ENCODE measurements around the gene COX4I1. TPM values are rescaled to one million over a fixed set of nuclear protein-coding genes. Genes with fewer than 3 reads are reported as not detected.

Gene COX4I1
- total RNA-seq, 1 donor from 2014 or later: 277 TPM

DNA sequence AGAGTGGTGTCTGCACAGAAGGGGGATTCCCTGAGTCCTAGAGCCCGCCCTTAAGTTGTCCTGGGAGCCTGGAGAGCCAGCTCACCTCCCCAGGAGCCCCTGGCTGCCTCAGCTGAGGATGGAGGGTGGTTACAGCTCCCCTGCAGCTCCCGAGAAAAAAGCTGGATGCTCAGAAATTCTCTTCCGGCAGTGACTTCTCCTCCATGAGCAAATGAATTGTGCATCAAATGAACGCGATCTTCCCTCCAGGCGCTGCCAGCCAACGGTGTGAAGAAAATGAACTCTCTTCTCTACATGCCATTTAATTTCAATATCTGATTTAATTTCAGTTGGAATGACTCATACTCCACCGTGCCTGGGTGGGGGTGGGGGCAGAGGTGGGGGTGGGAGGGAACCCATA is 34.3 kb upstream of the COX4I1 start:
- ATAC-seq: no peak
- intact Hi-C loops (cut with DNase I): loop anchor here (5.0 kb wide), 1 partner anchor 1343 kb away; no protein-coding TSS in a partner anchor

DNA sequence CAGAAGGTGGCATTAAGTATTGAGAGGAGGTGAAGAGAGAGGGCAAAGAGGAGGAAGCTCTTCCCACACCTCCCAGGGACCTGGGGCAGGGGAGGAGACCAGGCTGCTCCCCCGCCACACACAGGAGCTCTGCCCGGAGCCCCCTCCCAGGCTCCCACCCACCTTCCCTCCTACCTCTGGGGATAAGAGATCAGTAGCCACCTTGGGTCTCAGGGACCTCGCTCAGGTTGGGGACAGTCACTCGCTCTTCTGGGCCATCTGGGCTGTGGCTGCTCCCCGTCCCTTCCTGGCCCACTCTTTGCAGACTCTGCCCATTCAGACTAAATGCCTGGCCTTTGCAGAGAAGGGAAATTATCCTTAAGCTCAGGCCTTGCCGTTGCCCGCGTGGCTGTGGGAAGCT is 33.7 kb upstream of the COX4I1 start:
- intact Hi-C loops (cut with DNase I): loop anchor here (5.0 kb wide), 1 partner anchor 1343 kb away; no protein-coding TSS in a partner anchor
- ATAC-seq: no peak
- DNase-seq (ENCODE audit: low spot score): no peak

More for the DNA sequence above, 34.3 kb upstream of the COX4I1 start:
- no peak for DNase-seq (ENCODE audit: low spot score)

DNA sequence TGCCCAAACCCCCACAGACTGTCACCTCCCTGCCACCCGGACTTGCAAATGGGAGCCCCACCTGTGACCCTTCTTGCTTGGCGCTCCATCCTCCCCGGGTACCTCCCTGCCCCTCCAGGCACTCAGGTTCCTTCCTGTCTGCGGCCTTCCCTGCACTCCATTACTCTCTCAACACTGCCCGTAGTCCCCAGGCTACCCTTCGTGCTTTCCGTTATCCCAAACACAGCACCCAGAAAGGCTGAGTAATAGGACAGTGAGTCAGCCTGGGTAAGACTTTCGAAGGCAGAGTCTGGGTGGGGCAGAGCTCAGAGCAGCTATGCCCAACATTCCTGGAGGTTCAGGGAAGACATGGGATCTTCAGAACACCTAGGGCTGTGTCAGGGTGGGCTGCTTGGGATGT is 32.0 kb upstream of the COX4I1 start:
- DNase-seq (ENCODE audit: low spot score) (no peak), ATAC-seq (no peak)
- intact Hi-C loops (cut with DNase I): loop anchor here (5.0 kb wide), 1 partner anchor 1345 kb away; no protein-coding TSS in a partner anchor

DNA sequence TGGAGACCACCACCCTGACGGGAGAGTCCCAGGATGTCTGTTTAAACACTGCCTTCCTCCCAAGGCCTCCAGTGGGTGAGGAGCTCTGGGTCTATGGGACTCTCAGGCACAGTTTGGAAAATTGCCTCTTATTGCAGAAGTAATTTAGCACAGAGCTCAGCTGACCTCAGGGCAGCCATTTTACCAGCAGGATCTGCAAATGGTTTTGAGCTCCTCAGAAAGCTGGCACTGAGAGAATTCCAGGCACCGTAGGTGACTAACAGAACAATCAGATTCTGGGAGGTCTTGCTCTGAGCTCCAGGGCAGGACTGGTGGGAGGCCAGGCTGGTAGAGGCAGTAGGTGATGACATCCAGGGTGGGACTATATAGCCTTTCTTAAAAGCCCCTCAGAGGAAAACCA is 31.3 kb upstream of the COX4I1 start:
- no peak for DNase-seq (ENCODE audit: low spot score)
- intact Hi-C loops (cut with DNase I): loop anchor here (5.0 kb wide), 1 partner anchor 1346 kb away; no protein-coding TSS in a partner anchor
- ATAC-seq: no peak

DNA sequence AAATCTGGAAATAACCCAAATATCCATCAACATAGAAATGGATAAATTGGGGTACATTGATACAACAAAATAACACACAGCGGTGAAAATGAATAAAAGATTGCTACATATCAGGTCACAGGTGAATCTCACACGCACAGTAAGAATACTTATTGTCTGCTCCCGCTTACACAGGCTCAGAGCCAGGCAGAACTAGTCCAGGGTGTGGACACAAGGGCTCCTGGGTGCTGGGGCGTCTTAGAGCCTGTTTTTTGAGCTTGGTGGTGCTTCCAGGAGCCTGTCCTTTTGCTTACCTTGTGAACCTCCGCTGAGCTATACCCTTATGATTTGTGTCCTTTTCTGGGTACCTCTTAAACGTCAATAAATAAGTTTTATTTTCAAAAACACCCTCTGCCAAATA is 28.8 kb upstream of the COX4I1 start:
- no peak for DNase-seq (ENCODE audit: low spot score)
- intact Hi-C loops (cut with DNase I): no loop called here
- no peak for ATAC-seq

DNA sequence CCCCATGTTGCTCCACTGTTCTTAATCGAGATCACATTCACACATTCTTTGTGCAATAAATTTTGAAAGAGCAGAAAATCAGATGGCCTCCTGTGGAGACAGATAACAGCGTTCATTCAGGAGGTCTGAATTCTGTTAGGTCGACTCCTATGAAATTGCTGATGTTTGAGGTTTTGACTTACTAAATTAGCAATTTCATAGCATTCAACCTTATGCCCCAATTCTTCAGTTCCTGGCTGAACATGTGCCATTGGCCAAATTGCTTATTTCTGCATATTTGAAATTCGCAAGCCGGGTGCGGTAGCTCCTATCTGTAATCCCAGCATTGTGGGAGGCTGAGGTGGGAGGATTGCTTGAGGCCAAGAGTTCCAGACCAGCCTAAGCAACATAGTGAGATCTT is 26.5 kb upstream of the COX4I1 start:
- DNase-seq (ENCODE audit: low spot score) (no peak), ATAC-seq (no peak)
- intact Hi-C loops (cut with DNase I): no loop called here

DNA sequence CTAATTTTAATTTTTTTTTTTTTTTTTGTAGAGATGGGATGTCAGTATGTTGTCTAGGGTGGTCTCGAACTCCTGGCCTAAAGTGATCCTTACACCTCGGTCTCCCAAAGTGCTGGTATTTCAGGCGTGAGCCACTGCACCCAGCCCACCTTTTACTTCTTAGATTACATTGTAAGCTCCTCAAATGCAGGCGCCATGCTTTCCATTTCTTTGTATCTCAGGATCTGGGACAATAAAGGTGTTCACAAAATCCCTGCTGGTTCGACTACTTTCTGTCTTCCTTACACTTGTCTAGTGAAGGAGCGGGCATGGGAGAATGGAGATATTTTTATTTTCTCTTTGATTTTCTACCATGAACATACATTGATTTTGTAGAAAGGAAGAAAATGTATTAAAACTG is 25.4 kb upstream of the COX4I1 start:
- intact Hi-C loops (cut with DNase I): no loop called here
- ATAC-seq (no peak), DNase-seq (ENCODE audit: low spot score) (no peak)

DNA sequence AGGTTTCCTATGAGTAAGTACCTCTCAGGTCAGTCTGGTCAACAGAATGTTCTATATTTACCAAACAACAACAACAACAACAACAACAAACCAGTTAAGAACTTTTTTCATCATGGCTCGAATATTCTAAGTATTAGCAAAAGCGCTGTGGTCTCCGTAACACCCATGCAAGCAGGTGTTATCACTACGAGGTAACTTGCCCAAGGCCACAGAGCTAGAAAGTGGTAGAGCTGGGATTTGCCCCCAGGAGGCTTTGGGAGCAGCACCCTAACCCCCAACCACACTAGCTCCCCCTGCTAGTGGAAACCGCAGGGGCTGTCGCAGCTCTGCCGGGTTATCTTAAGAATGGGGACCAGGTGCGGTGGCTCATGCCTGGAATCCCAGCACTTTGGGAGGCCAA is 24.7 kb upstream of the COX4I1 start:
- DNase-seq (ENCODE audit: low spot score) (no peak), ATAC-seq (no peak)
- intact Hi-C loops (cut with DNase I): no loop called here

DNA sequence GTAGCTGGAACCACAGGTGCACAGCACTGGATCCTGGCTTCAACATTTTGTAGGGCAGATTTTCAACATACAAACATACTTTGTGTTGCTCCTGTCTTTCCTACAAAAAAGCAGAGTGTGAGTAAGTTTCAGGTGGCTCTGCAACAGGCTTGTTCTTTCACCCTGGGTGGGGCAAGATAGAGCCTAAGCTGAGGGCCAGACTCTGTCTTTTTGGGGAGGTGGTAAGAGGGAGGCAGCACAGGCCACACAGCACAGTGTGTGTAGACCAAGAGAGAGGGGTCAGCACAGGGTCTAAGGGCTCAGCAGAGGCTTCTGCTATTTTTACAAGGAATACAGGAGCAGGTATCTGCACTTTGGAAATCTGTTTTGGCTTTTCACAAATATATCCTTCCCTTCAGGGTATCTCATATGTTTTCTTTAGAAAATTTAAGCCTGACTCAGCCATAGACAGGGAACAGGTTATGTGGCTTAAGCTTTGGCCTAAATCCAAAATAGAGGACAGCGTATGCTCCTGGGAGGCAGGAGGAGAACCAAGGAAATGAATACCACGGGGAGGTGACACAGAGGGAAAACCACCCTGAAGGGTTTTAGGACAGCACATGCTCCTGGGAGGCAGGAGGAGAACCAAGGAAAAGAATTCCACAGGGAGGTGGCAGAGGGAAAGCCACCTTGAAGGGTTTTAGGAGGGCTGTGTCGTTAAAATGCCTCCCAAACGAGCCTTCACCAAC is 21.7 kb upstream of the COX4I1 start:
- intact Hi-C loops (cut with DNase I): no loop called here
- ATAC-seq: no peak
- DNase-seq (ENCODE audit: low spot score): no peak

DNA sequence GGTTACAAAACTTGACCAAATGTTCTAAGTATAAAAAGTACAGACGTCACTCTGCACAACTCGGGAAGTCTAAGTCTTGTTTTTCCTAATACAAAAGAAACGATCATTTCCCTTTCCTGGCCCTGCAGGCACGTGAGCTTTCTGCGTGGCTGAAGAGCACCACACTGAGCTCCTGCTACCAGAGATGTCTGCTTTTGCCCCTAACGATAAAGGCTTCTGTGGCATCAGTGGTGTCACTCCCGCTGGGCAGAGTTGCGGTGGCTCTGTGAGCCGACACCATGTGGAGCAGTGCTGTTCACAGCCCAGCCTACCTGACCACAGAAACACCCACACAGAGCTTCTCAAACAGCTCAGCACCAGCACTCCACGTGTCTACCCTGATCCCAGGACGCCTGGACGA is 20.6 kb upstream of the COX4I1 start:
- intact Hi-C loops (cut with DNase I): no loop called here
- DNase-seq (ENCODE audit: low spot score): no peak
- no peak for ATAC-seq

DNA sequence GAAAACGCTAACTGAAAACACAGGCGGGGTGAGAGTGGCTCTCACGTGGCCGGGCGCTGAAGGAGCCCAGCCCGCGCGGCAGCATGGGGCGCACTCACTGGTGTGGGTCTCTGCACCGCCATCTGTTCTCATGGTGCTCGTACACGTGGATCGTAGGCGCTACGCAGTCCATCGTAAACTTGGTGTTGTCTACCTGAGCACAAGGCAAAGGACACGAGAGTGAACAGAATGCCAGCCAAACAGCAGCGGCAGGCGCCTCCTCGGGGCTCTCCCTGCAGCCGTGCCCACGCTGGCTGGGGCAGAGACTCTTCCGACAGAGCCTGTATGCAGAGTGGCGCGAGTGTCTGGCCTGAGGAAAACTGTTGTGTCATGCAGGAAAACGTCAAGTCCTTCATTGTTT is 19.2 kb upstream of the COX4I1 start:
- intact Hi-C loops (cut with DNase I): no loop called here
- ATAC-seq: no peak

DNA sequence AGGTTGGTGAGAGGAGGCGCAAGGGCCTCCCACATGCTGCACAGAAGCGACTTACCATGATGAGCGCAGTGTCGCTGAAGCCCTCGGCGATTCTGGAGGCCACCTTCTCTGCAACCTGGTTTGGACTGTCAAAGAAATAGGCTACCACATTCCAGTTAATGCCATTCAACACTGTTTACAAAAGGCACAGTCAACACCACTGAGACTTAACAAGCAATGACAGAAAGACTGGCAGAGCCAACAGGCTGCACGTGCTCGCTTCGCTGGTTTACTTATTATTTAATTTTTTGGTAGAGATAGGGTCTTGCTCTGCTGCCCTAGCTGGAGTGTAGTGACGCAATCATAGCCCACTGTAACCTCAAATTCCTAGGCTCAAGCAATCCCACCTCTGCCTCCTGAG is 18.3 kb upstream of the COX4I1 start:
- no peak for ATAC-seq
- DNase-seq (ENCODE audit: low spot score): no peak
- intact Hi-C loops (cut with DNase I): no loop called here

More for the DNA sequence above, 19.2 kb upstream of the COX4I1 start:
- DNase-seq (ENCODE audit: low spot score): no peak

DNA sequence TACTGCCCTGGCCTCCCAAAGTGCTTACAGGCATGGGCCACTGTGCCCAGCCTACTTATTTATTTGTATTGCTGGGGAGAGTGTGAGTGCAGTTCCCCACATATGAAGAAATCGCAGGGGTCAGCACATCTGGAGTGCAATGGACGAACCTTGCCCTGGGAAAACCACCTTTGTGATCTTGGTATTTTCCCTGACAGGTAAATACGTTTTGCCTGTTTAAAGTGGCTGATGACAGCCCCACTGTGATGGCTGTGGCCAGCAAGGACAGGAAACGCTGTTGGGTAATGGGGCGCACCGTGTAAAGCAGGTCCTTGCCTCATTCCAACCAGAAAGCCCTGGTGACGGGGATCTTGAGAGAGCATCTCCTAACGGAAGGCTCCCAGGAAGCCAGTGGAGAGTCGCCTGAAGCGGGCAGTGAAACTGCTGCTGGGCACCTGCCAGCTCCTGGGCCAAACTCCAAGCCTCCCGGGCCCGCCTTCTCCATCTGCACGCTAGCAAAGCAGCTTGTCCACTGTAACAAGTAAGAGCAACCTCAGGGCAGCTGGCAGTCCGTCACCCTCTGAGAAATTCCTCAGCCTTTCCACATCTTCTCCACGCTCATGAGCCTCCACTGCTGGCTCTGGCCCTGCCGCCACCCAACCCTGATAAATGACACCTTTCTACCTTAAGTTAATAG is 17.7 kb upstream of the COX4I1 start:
- DNase-seq (ENCODE audit: low spot score): no peak
- ATAC-seq: peak; percentile 27
- intact Hi-C loops (cut with DNase I): no loop called here

DNA sequence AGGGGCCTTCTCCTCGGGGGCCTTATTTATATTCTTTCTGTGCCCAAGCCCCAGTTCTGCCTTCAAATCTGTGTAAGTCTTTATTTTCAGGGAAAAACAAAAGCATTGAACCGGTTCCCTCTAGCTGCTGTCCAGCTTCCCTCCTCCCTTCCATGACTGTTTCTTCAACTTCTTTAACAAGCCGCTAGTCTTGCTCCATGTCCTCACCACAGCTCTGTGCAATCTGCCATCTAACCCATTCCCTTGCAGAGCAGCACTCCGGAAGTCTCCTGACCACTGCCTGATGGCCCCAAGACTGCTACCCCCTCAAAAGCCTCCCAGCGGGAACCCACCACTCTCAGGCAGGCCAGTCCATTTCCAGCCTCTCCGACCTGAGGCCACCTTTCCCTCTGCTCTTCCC is 17.0 kb upstream of the COX4I1 start:
- ATAC-seq (no peak), DNase-seq (ENCODE audit: low spot score) (no peak)
- intact Hi-C loops (cut with DNase I): no loop called here

DNA sequence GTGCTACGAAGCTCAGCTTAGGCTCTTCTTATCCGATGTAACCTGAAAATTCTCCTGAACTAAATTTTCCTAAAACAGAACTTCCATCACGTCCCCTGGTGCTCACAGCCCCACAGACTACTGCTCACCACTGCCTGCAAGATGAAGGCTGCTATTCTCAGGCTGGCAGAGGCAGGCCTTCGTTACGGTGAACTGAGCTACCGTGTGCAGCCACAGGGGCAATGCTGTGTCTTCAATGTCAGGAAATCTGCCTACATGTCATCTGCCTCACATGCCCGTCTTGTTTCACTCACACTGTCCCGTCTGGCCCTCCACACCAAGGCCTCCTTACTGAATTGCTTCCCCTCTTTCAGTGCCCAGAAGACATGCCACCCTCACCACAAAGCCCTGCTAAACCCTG is 16.1 kb upstream of the COX4I1 start:
- ATAC-seq: no peak
- intact Hi-C loops (cut with DNase I): no loop called here

DNA sequence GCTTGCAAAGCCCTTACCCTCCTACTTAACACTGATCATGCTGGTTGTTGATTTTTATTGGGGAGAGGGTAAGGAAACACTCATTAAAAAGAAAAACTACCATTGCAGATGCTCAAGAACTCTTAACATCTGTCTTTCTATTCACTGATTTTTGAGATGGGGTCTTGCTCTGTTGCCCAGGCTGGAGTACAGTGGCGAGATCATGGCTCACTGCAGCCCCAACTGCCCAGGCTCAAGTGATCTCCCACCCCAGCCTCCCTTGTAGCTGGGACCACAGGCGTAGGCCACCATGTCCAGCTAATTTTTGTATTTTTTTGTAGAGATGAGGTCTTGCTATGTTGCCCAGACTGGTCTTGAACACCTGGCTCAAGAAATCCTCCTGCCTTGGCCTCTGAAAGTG is 14.7 kb upstream of the COX4I1 start:
- ATAC-seq (no peak), DNase-seq (ENCODE audit: low spot score) (no peak)
- intact Hi-C loops (cut with DNase I): no loop called here

More for the DNA sequence above, 16.1 kb upstream of the COX4I1 start:
- DNase-seq (ENCODE audit: low spot score): no peak

DNA sequence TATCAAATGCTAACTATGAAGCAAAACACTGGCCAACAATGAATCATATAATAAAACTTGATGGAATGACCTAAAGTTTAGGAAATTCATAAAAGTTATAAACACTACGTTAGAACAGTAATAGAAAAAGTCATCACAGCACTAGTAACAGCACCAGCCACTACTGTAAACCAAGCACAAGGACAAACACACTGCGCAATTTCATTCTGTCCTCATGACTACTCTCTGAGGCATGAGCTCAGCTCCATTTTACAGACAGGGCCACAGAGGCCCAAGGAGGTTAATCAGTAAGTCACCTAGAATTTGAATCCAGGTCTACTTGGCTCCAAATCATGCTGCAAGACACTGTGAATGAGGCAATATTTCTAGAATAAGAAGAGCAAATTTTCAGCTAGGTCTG is 13.6 kb upstream of the COX4I1 start:
- no peak for ATAC-seq
- DNase-seq (ENCODE audit: low spot score): no peak
- intact Hi-C loops (cut with DNase I): no loop called here

DNA sequence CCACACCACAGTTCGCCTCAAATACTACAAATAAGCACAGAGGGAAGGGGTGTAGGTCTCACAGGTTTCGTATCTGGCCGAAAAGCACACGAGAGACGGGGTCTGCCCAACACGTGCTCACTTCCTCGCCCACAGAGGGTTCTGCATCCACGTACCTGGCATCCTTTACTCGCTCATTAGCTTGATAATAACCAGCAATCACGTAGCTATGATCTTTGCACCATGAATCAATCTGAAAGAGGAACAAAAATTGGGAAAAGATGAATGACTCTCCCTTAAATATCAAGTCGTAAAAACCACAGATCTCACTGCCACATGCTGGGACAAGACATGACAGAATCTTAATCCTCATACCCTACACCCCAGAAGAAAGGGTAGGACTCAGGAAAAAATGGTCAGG is 10.7 kb upstream of the COX4I1 start:
- intact Hi-C loops (cut with DNase I): no loop called here
- DNase-seq (ENCODE audit: low spot score) (no peak), ATAC-seq (no peak)

DNA sequence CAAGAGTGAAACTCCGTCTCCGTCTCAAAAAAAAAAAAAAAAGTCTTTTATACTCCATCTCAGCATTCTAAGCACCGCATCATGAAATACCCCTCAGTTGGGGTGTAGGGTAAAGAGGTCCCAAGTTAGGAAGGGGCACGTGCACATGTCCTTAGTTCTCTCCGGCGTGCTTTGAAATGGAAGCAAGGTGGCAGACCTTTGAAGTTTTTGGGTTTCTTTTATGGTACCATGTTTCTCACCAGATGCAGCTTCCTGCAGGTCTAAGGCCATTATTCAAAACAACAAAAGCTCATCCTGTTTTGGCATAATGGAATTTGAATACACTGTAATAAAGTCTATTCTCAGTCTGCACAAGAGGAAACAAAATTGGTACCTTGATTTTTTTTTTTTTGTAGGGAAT is 9.7 kb upstream of the COX4I1 start:
- no peak for DNase-seq (ENCODE audit: low spot score)
- no peak for ATAC-seq
- intact Hi-C loops (cut with DNase I): no loop called here

DNA sequence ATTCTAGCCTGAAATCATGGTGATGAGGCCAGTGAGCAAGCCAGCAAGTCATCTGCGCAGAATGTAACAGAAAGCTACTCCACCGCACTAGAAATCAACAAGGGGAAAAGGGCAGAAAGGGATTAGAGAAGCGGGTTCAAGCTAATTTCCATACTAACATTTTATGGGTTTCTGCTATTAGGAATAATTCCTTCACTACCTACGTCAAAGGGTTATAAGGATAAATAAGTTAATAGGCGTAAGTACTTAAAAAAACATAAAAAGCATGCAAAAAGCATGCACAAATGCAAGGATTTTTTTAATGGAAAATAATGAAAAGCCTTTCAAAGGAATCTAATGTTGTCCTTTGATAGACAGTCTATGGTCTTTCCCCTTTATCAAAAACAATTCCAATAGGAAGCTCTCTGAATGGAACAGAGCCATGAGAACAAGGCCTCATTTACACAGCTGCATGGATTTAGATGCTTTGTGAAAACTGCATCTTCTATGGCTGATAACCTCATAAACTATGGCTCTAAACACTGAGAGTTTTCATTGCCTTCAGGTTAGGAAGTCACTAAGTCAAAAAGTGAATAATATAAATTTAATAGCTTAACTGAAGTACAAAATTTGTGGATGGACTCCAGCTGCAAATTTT is 5.7 kb upstream of the COX4I1 start:
- intact Hi-C loops (cut with DNase I): no loop called here
- ATAC-seq (no peak), DNase-seq (ENCODE audit: low spot score) (no peak)
